GM19452 (cell line): ENCODE measurements around the gene ZP1.

Experiments used
- ATAC-seq: cut with Tn5 transposase; IDR thresholded peaks from one replicate; pipeline ENCODE4 v1.9.1; 2021; ENCODE audit not compliant: unreplicated experiment

ZP1 gene

GRCh38 chr11:60873533-60873932 lies 6.2 kb downstream of the ZP1 start:
- no peak for ATAC-seq

DNA sequence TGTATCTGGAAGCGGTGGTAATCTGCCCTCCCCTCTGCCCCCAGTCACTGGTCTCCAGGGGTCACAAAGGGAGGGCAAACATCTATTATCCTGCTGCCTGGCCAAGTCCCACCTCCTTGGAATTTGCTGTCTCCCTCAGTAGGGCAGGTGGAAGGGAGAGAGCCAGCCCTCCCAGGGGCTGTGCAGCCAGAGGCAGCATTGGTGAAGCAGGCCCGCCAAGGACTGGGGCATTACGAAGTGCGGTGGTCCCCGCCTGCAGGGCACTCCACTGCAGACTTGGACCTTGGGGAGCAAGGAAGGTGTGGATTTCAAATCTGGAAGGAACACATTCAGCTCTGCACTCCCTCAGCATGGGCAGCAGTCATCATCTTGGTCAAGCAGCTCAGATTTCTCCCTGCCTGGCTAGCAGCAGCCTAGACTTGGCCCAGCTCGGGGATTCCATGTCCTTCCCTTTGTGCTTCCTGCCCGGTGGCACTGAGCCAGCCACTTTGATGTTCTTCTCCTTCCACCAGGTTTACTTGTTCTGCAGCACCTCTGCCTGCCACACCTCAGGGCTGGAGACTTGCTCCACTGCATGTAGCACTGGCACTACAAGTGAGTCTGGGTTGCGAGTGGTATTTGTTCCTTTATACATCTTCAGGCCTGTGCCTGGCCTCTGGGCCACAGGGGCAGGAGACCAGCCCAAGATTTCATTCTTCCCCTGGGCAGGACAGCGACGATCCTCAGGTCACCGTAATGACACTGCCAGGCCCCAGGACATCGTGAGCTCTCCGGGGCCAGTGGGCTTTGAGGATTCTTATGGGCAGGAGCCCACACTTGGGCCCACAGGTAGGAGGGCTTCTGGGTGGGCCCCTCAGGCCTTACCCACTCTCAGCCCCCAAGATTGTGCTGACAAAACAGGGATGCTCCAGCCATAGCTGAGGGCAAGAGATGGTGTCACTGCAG lies 7.4 kb downstream of the ZP1 start:
- no peak for ATAC-seq

DNA sequence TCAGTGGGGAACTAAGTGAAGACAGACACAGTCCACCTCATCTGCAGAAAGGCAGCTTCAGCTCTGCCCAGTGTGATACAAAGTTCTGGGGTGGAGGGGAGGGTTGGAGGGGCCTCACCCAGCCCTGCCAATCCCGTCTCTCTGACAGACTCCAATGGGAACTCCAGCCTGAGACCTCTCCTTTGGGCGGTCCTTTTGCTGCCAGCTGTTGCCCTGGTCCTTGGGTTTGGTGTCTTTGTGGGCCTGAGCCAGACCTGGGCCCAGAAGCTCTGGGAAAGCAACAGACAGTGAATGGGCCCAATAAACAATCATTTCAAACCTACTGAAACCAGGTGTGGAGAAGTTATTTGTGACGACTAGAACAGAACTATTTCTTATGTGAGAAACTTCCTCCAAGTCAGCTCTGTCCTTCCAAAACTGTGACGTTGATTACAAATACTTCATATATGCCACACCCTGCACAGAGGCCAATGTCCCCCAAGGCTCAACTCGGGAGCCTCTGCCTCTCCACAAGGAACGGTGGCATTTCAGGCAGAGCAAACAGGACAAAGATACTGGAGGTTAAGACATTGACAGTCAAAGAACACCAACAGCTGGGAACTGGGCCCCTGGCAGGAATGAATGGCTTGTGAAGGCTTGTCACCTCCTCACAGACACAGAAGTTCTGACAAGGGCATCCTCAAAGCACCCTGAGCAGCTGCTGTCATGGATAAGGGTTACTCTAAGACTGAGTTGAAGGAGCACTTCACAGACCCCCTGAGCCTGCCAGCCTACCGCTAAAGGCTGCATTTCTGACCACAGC lies 8.2 kb downstream of the ZP1 start:
- ATAC-seq, result no peak

GRCh38 chr11:60876168-60876485 lies 8.8 kb downstream of the ZP1 start:
- no peak for ATAC-seq

DNA sequence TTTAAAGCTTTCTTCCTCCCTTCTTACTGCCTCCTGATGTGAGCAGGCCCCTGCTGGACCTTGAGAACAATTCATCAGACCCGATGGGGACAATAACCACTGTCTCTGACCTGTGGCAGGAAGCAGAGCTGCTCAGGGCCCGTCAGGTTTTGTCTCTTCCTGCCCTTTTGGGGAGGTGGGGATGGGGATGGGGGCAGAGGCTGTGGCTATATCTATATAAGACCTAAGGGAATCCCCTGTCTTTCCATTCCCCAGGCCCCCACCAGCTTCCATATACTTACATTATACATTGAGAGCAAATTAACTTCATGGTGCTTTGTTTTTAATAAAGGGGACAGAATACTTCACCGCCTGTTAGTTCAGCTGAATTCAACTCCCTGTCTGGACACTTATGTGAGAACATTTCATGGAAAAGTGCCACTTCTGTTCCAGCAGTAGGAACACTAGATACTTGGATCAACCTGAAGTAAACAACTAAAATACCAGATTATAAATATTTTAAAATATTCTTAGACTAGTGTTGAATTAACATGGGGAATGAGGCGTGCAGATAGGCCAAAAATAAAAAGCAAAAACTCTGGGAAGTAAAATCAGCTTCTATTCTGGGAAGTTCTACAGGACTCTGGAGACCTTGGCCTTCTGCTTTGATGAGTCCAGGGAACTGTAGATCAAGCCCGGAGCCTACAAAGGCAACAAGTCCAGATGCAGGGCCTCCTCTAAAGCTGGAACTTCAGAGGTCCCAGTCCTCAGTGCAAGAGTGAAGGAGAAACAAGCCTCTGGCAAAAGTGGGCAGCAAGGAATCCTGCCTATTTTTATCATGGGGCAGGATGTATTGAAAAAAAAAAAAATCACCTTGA lies 11.1 kb downstream of the ZP1 start:
- no peak for ATAC-seq

DNA sequence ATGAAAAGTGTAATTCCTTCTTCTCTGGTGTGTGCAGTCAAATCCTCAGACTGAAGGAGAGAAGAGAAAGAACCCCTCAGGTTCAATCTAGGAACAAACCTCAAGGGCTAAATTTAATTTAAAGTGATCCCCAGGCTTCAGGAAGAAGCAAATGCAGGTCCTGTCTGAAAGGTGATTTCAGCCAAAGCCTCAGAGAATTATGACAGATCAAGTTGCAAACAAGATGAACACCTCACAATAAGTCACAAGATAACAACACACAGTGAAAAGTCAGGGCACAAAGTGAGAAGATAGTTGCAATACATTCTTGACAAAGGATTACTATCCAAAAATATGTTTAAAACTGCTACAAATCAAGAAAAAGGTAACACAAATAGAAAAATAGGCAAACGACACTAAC lies 11.8 kb downstream of the ZP1 start:
- no peak for ATAC-seq

GRCh38 chr11:60879971-60880588 lies 12.7 kb downstream of the ZP1 start:
- ATAC-seq, result no peak

DNA sequence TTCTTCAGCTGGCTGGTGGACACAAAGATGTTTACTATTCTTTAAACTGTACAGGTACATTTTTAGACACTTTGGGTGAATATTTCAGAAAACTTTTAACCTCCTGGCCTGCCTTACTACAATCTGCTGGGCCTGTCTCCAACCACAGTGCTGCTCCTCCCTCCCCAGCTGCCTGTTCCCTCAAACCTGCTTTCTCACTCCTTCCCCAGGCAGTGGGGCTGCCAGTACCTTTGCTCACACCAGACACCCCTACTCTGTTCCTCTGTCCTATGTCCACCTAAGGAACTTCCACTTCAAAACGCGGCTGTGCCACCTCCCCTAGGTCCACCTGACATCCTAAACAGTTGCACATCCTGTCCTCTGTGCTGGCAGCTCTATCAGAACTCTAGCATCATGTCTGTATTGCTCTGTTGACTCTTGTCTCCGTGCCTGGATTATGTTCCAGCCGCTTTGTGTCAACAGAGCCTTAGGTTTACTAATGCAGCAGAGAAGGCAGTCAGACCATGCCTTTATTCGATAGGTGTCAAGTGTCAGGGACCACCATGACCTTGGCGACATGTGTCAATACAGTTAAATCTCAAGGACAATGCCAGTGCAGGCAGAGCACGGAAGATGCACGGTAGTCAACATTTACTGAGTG lies 13.4 kb downstream of the ZP1 start:
- ATAC-seq, result no peak

- ATAC-seq, result no peak
Measured at GRCh38 chr11:60887556-60887955, 20.2 kb downstream of the ZP1 start.

- no peak for ATAC-seq
Measured at GRCh38 chr11:60889869-60890311, 22.5 kb downstream of the ZP1 start.

GRCh38 chr11:60890696-60891095 lies 23.4 kb downstream of the ZP1 start:
- no peak for ATAC-seq

DNA sequence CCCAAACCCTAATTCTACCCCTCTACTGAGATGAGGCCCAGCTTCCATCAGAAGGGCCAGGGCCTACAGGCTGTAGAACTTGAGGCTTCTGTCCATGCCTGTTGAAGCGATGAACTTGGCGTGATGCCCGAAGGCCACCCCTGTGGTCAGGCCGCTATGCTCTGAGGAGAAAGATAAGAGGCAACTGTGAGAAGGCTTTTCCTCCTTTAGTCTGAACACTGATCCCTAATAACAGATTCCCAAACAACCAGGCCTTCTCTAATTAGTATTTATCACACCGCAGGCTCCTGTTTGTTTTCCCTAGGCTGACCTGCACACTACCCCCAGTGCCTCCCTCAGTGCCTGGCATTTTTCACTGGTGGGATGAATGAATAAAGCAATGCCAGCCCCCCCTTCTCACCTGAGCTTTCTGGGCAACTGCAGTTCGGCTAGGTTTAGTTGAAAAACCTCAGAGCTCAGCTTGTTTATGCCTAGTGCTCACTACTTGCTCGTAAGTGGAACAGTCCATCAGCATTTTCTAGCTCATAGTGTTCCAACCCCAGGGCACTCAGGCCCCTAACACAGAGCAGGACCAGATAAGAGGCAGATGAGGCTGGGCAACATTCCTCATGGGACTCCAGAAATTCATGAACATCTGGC lies 23.9 kb downstream of the ZP1 start:
- ATAC-seq, result no peak

DNA sequence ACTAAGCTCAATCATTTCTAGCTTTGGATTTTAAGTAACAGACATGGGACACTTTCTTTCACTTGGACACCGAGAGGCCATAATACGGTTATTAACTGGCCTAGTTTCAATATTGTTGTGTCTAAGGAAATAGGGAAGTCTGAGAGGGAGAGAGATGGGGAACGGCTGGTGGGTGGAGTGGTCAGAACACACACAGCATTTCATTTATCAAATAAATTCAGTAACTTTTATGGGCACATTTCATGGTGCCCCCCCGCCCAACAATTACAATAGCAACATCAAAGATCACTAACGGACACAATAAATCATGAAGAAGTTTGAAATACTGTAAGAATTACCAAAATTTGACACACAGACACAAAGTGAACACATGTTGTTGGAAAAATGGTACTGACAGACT lies 28.3 kb downstream of the ZP1 start:
- ATAC-seq, result no peak

DNA sequence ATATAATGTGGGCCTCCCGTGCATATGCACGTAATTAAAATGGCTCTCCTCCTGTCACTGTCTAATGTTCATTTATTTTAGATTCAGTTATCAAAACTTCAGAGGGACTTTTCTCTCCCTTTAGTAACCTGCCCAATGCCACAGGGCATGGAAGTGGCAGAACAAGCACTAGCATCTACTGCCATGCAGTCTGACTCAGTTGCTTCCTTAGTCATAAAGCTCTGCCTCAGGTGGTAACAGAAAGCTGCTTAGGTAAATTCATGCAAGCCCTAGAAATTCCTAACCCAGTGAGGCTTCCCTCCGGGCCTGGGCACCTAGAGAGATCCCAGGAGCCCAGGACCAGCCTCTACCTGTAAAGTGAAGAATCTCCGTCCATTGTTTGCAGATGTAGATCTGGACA lies 30.2 kb downstream of the ZP1 start:
- ATAC-seq, result no peak

- peak; percentile 53 for ATAC-seq
Measured at GRCh38 chr11:60899046-60899936, 31.9 kb downstream of the ZP1 start.

DNA sequence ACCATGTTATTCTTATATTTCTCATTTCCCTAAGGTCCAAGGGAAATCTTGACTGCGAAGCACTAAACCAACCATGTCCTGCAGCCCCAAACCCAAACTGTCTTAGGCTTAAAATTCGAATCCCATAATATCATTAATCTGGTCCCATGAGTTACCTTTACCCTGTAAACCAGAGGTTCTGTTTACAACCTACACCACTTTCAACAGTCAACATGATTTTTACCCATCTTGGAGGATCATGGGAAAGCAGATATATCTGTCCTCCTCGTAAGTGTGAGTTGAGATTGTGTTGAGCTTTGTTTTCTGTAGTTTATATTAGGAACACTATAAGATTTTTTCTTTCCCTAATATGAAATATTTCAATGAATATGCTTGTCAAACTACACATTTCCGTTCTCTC lies 32.6 kb downstream of the ZP1 start:
- no peak for ATAC-seq

- ATAC-seq, result no peak
Measured at GRCh38 chr11:60900673-60901404, 33.5 kb downstream of the ZP1 start.

DNA sequence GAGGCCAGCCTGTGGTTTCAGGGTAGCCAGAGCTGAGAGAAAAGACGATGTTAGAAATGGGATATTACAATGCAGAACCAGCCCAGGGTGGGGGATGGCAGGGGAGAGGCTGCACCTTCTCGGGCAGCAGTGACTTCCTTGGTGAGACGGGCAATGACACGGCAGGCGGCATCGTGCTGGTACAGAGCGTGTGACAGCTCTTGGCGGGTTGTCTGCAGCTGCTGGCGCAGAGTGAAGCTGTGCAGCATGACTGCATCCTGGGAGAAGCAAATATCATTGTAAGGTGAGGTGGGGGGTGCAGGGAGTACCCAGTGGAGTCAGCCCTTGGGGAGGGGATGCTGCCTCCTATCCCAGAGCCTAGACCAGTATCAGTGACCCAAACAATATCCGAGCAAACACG lies 35.3 kb downstream of the ZP1 start:
- ATAC-seq, result no peak
